ENCODE results near the gene USH1C.

Gene USH1C

DNA sequence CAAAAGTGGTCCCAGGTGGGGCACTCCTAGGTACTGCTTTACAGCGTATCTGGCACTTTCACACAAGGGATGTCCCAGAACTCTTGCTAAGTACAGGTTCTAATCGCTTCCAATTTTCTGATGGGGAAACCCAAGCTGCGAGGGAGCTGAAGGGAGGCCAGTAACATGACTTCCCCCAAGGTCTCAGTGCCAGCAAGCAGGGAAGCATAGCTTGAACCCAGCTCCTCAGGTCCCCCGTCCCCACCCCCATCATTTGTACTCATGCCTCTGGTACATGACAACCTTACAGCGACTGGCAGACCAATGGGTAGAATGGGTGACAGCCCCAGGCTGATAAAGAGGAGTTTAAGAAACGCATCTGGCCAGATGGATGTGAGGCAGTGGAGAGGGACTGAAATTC is 66.9 kb downstream of the USH1C start:
- DNase-seq (ENCODE audit: low spot score) = no peak
- no peak for FAIRE-seq

DNA sequence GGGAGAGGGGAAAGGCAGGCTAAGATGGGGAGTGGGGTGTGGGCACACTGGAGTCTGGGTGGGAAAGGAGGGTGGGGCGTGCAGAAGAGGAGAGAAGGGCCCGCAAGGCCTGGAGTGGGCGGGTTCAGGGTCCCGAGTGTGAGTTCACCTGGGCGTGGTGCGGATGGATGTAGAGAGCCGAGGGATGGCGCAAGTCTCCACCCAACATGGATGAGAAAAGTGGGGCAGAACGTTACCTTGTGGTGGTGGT is 67.2 kb downstream of the USH1C start:
- DNase-seq (ENCODE audit: low spot score) (no peak), FAIRE-seq (no peak)

DNA sequence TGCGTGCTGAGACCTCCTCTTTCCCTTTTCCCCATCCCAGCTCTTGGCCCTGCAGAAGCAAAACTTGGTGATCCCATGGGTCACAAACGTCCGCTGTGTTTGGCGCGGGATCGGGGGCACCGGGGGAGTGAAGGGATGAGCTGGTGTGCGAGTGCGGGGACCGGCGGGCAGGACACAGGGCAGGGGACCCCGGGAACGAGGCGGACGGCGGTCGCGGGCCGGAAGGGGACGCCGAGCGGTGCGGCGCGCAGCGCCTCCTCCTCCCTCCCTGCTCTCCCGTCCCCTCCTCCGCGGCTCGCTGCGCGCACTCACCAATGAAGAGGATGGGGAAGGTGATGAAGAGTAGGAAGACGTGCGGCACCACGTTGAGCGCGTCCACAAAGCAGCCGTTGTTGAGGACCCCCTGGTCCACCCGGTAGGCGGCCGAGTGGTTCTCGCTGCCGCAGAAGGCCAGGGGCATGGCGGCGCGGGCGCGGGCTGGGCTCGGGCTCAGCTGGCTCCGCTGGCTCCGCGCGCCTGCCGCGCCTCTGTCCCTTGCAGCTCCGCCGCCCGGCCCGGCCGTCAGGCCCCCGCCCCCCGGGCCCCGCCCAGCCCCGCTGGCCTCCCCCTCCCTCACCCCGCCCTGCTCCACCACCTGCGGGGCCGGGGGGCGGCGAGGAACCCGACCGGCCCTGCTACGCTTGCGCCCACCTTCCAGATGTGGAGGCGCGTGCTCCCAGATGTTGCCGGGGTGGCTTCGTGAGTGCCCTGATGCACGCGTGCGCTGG is 67.7 kb downstream of the USH1C start, which contains the start of gene ABCC8:
Gene ABCC8 (minus strand): TSS at position 529 of the 767 bp plus-strand sequence. CDS start 69 bp downstream, at position 460.
- DNase-seq (ENCODE audit: low spot score) (no peak), FAIRE-seq (no peak)

DNA sequence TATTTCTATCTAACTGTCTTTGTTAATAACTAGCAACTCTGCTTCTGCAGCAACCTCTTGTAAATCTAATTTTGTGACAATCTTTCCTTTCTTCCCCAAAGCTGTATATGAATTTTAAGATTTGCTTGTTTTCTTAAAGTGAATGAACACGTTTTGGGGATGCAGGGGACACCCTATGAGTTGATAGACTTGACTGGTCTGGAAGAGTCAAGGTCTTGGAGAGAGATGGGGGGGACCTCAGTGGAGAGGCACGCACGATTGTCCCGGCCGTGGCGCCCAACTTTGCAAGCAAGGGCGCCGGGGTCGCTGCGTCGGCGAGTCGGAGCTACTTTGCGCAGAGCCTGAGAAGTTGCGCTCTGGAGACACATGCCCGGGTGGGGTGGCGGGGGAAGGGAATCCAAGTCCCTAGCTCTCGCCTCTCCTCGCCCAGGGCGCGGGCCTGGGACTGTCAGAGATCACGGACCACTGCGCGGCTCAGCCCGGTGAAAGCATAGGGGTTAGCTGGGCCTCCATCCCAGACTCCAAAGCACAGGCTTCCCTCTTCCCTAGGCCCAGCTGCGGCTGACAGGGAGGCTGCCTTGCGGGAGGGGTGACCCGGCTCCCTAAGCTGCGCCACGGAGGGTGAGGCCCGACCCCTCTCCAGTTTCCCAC is 68.4 kb downstream of the USH1C start:
- DNase-seq (ENCODE audit: low spot score) = no peak
- no peak for FAIRE-seq

DNA sequence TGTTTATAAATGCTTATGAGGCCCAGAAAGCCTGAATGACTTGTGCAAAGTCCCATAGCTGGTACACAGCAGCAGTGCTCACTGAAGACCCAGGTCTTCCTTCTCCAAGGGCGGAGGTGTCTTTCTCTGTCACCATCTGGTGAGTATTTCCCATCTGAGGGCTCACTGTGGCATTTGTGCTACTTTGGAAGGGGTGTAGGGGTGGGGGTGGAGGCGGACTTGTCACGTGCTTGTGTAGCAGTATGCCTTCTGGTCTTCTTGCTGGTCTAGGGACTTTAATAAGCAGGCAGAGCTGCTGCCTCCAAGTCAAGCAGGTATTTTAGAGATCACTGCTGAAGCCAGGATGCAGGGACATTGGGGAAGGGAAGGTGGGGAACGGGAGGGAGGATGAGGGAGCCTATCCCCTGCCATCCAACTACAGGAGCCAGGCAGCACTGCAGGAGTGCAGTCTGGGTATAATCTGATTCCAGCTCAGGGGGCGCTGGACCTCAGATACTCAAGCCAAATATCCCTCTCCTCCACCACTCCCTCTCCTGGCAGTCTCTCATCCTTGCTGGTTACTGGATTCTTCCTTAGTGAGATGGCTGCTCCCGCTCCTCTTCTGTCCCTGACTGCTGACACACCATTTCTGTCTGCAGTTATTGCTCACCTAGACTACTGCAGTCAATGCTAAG is 71.0 kb downstream of the USH1C start:
- FAIRE-seq = no peak
- peak; percentile 6 for DNase-seq (ENCODE audit: low spot score)

DNA sequence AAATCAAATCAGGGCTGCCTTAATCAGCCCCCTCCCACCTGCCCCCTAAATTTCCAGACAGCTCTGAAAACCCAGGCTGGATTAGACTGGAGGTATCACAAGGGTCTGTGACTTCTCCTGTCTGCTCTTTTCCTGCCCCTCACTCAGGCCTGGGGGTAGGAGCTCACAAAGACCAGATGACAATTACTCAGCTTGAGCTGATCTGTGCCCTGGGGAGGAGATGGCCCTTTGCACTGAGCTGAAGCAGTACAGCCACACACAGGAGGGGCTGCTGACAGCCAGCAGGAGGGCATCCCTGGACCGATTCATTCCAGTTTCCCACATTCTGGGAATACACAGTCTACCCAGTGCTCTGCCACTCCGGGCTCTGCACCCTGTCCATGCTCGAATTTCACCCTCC is 71.7 kb downstream of the USH1C start:
- FAIRE-seq = no peak
- no peak for DNase-seq (ENCODE audit: low spot score)

DNA sequence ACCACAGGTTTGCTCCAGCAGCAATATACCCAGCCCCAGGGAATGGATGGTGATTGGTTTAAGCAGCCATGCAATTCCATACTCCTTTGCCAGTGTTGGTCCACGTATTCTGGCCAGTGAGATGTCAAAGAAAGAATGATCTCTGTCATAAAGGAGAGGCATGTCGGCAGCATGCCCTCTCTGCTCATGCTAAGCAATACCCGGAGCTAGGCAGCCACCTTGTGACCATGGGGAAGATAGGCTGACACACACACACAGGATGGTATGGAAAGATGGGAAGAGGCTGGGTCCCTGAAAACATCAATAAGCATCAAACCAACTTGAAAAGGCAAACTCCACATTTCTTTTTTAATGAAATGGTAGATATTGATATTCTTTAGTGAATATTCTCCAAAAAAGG is 72.7 kb downstream of the USH1C start:
- DNase-seq (ENCODE audit: low spot score) (no peak), FAIRE-seq (no peak)

DNA sequence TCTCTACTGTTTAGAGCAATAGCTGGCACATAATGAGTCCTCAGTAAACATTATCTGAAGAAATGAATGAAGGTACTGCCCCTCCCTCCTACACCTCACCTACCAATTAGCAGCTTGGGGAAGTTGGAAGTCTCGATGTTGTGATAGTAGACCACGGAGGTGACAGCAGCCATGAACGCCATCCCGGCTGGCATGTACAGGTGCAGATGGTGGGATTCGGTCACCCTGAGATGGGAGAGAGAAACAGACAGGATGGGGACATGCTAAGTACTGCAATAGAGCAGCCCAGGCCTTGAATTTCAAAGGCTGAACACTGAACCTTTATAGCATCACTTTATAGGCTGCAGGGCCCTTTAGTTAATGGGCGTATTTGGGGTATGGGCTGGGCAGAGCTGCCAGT is 74.2 kb downstream of the USH1C start:
- FAIRE-seq = no peak
- no peak for DNase-seq (ENCODE audit: low spot score)

DNA sequence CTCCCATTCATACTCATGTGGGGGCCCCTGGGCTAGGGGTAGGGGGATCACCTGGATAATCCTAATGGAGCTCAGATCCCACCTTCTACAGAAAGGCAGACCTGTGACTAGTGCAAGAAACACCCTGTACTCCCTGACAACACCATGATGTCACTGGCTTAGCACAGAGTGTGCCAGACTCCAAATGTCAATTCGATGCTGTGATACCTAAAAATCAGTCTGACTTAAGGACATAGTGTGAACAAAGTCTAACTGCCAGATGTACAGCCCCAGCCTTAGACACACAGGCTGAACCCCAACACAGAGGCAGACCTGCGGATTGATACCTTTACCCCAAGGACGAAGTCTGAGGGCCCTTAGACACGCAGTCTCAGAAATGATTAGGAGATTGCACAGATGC is 76.1 kb downstream of the USH1C start:
- FAIRE-seq (no peak), DNase-seq (ENCODE audit: low spot score) (no peak)

DNA sequence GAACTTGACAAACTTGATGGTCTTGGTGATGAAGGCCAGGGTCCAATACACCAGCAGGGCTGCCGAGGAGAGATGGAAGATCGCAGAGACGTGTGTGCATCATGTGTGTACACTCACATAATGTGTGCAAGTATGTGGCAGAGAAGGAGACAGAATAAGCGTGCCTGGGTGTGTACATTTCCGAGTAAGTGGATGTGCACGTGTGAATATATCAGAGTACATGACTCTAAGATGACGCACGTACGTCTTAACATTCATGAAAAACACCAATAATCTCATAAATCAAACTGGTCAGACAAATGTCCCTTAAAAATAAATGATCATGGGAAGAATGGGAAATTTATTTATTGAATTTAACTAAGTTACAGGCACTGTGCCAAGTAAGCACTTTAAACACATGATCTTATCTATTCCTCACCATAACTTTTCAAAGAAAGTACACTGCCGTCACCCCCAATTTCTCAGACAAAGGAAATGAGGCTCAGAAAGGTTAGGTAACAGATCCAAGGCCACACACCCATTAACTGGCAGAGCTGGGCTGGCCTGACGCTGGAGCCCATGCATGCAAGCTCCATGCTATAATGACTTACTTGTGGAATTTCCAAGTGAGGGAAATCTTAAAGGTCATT is 80.6 kb downstream of the USH1C start:
- FAIRE-seq (no peak), DNase-seq (ENCODE audit: low spot score) (no peak)

DNA sequence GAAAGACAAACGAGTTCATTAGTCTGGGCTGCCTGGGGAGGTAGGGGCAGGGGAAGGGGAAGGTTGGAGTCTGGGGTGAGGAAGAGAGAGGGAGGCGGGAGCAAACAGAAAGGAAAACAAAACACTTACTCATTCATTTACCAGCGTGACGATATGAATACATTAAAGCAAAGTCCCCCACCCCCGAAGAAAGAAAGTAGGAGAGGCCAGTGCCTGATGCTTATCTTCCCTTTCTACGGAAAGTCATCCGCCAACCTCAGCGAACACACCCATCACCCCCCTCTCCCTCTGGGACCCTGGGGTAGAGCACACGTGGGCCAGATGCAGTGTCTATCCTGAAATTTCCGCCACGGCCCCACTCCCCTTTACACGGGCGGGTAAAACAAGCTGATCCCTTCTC is 81.3 kb downstream of the USH1C start:
- DNase-seq (ENCODE audit: low spot score) (no peak), FAIRE-seq (no peak)

DNA sequence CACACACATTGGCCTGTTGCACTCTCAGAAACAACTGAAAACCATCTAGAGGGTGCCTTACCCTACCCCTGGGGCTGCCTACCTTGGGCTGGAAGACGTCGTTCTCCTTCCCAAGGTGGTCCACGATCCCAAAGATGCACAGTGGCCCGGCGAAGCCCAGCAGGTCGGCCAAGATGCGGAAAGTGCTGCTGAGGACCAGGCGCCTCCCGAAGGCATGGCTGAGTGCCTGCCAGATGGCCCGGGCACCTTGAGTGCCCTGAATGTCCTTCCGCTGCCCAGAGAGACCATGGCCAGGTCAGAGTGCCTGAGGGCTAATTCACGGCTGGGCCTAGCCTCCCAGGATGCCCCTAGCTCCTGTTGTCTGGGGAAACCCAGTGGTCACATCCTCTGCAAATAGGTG is 83.8 kb downstream of the USH1C start:
- no peak for DNase-seq (ENCODE audit: low spot score)
- no peak for FAIRE-seq

DNA sequence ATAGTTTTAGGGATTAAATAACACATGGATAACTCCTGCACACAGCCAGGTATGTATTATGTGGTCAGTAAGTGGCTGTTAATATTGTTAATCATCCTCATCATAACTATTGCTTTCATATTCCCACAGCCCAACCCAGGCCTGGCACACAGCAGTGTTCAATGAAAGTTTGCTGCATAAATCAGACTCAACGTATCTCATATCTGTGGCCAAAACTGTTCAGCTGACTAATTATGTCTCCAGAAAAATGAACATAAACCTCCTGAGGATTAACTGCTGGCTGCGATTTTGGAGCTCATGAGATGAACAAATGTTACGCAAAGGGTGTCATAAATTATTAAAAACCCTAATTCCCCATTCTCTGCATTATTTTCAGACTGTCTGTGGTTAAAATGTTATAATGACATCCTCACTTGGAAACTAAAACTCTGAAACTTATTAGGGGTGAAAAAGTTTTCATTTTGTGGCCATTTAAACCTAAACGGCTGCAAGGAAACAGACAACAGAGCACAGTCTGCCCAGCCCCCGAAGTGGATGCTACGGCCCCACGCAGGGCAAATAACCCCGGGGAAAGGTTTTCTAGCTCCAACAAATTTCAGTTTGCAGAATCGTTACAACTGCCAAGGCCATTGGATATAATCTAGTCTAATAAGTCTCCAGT is 84.8 kb downstream of the USH1C start:
- FAIRE-seq = no peak
- DNase-seq (ENCODE audit: low spot score) = no peak

DNA sequence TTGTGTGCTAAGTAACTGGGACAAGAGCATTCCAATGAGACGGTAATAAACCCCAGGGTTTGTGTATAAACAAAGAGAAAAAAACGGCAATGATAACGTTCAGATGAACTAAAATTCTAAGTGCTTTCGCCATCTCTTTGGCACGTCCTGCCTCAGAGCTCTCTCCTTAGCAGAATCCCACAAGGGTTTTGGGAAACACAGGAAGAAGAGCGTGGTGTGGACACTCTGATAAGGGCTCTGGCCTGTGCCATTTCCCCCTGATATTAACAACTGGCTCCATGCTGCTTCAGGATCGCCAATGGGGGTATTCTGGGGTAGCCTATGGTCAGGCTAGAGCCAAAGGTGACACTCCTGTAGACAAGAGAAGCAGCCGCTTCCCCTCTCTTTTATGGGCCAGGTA is 85.9 kb downstream of the USH1C start:
- no peak for FAIRE-seq
- DNase-seq (ENCODE audit: low spot score) = no peak

DNA sequence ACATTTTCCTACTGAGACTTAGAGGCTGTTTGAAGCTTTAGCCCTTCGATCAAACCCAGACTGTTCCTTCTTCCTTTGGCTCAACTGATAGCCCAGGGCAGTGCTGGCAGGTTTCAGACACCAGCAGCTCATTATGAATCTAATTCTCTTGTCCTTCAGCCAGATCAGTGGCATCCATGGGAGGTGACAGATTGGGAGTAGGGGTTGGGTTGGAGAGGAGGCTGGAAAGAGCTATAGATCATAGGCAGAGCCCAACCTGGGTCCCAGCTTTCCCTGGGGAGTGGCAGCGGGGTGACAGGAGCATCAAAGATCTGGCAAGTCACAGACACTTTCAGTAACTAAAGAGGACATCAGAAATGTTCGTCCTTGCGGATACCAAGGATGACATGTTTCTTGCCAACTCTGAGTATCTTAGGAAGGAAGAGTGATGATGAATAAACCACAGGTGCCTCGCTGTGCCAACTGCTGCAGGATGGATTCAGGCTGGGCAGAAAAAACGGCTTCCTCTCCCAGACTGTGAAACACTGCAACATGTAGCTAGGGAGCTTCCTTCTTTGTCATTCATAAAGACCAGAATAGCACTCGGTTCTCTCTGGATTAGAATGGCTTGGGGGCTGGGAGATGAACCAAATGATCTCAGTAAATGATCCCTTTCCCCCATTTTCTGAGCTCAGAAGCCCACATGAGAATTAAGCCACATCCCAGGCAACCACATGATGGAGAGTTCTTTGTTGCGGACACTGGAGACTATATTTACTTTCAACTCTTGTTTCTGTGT is 86.6 kb downstream of the USH1C start:
- DNase-seq (ENCODE audit: low spot score) = no peak
- FAIRE-seq = no peak

DNA sequence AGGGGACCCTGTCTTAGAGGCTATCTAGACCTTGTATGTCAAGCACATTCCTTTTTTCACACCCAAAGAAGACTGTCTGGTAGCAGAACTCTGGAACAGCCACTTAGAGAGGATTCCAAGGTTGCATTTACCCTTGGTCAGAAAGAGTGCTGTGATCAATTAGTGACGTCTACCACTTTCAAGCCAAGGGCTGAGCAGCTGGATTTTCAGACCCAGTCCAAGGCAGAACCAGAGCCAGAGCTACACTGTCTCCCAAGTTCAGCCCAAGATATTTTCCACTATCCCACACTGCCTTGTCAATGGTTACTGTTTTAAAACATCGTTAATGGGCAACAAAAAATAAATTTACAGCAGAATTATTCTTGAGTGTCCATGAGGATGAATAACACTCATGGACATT is 91.5 kb downstream of the USH1C start:
- DNase-seq (ENCODE audit: low spot score) (no peak), FAIRE-seq (no peak)

DNA sequence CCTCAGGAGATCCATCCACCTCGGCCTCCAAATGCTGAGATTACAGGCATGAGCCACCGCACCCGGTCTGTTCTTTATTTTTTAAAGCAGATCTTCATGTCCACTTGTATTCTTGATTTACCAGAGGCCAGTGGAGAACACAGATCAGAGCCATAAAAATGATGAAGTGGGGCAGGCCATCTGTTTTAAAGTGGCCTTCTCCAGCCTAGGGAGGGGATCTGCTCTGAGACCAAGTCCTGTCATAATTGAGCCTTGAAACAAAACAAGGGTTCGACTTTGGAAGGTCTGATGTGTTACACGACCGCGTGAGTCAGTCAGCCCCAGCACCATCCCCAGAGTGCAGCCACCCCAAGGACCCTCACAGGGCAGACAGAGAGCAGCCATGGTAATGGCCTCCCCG is 95.1 kb downstream of the USH1C start:
- no peak for FAIRE-seq
- DNase-seq (ENCODE audit: low spot score) = no peak

DNA sequence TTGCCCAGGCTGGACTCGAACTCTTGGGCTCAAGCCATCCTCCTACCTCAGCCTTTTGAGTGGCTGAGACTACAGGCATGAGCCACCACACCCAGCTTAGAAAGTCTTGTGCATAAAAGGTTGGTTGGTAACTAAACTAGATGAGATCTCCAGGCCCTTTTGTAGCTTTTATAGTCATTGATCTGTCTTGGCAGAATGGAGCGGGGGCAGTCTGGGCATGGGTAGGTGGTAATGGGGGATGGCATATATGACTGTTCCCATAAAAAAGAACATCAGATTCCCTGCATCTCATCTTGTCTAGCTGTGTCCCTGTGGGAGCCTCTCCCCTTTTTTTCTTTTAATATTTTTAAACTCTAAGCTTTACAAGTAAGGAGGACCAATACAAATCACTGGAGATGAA is 97.7 kb downstream of the USH1C start:
- FAIRE-seq (no peak), DNase-seq (ENCODE audit: low spot score) (no peak)

DNA sequence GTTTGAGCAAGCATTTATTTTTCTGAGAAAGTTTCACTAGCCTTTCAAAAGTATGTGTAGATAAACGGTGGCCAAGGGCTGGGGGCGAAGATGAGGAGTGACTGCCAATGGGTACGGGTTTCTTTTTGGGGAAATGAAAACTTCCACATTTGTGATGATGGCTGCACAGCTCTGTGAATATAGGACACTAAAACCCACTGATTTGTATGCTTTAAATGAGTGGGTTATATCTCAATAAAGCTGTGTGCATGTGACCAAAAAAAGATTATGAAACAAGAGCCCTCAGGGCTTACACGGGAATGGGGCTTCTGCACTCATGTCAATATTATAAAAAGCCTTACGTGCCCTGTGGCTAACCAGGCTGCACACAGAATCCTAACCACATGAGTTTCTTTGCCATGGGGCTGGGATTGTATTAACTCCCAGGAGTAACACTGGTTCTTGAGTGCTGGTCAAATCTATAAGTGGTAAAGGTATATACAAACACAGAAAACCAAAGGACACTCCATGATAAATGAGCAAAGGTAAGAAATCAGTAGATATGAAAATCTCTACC is 98.9 kb downstream of the USH1C start:
- no peak for DNase-seq (ENCODE audit: low spot score)
- FAIRE-seq = no peak

DNA sequence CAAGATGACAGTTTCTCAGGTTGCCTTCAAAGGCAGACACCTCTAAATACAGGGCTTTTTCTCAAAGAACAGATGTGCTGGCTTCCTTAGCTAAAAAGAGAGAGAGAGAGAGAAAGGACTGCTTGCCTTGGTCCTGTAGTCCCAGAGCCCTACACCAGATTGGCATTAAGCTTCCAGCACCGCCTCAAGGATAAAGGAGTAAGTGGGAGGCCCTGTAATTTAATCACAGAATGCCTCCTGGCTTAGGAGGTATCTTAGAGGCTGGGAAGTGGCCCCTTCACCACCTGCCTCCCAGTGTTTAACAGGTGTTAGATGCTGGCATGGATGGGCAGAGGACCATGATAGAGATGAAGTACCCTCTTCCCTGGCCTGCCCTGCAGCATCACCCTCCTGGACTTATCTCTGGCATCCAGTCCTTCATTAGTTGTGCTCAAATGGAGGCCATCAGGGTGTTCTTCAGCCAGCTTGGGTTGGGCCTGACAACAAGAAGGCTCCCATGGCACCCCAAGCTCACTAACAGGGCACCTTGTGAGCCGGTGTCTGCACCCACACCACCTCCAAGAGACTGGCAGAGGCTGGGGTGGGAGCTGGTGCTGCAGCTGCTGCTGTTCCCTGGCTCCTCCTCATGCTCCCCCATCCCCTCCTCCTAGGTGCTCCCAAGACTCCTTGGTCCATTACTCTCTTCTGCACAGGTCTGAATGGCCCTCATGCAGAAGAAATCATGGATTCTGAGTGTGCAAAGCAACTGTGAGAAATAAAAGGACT is 100.1 kb downstream of the USH1C start:
- DNase-seq (ENCODE audit: low spot score) (no peak), FAIRE-seq (no peak)
